Hepatocyte (in vitro differentiated cells): Measurements from ENCODE around the gene ALK.

Experiments
- CTCF ChIP-seq: fragments of 200-600 bp; sonication (generic); IDR thresholded peaks from 2 replicates; pipeline ENCODE4 v1.5.1; 2016; ENCODE audit warnings: antibody characterized with exemption, mild to moderate bottlenecking; ENCODE audit not compliant: poor library complexity
- EZH2 ChIP-seq: fragments of 200-600 bp; sonication (generic); IDR thresholded peaks from 2 replicates; pipeline ENCODE4 v1.6.1; 2016; ENCODE audit warnings: antibody characterized with exemption, mild to moderate bottlenecking, borderline replicate concordance
- EZH2phosphoT487 ChIP-seq: fragments of 200-600 bp; sonication (generic); IDR thresholded peaks from one replicate; pipeline ENCODE4 v1.6.1; 2018; ENCODE audit warnings: antibody characterized with exemption, mild to moderate bottlenecking, low read depth, moderate library complexity; ENCODE audit not compliant: unreplicated experiment, severe bottlenecking

DNA sequence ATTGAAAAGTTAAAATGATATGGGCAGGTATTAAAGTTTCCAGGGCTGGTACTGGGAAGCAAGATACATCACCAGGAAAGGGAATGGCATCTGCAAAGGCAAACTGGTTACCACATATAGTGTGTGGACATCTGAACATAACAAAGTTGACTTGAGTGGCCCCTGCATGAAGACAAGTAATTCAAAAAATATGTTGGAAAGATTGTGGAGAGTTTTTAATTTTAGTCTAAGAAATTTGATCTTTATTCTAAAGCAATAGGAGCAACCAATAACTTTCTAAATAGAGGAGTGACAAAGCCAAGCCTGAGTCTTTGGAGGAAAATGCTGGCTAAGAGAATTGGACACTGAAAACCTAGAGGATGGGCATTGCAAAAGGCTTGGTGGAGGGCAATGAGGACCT lies 278.2 kb downstream of the ALK start:
- TF ChIP-seq EZH2phosphoT487 = no peak
- TF ChIP-seq CTCF = no peak
- no peak for TF ChIP-seq EZH2
